Stimulated activated CD8-positive, alpha-beta memory T cell treated with anti-CD3 and anti-CD28 coated beads, Interleukin-7, amount 100 ng/mL, for 24 hours (primary cell): ENCODE results near the gene SYT12.
"Not testable (repeated sequence)": the region's sequence is repeated elsewhere in the genome, so short reads cannot be mapped to it uniquely, and the experiment has no call there.

Experiments used
- DNase-seq: peaks from one replicate; pipeline ENCODE4 v3.0.0-alpha.2; 2020; ENCODE audit warnings: low read depth

The SYT12 gene, protein sequence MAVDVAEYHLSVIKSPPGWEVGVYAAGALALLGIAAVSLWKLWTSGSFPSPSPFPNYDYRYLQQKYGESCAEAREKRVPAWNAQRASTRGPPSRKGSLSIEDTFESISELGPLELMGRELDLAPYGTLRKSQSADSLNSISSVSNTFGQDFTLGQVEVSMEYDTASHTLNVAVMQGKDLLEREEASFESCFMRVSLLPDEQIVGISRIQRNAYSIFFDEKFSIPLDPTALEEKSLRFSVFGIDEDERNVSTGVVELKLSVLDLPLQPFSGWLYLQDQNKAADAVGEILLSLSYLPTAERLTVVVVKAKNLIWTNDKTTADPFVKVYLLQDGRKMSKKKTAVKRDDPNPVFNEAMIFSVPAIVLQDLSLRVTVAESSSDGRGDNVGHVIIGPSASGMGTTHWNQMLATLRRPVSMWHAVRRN

DNA sequence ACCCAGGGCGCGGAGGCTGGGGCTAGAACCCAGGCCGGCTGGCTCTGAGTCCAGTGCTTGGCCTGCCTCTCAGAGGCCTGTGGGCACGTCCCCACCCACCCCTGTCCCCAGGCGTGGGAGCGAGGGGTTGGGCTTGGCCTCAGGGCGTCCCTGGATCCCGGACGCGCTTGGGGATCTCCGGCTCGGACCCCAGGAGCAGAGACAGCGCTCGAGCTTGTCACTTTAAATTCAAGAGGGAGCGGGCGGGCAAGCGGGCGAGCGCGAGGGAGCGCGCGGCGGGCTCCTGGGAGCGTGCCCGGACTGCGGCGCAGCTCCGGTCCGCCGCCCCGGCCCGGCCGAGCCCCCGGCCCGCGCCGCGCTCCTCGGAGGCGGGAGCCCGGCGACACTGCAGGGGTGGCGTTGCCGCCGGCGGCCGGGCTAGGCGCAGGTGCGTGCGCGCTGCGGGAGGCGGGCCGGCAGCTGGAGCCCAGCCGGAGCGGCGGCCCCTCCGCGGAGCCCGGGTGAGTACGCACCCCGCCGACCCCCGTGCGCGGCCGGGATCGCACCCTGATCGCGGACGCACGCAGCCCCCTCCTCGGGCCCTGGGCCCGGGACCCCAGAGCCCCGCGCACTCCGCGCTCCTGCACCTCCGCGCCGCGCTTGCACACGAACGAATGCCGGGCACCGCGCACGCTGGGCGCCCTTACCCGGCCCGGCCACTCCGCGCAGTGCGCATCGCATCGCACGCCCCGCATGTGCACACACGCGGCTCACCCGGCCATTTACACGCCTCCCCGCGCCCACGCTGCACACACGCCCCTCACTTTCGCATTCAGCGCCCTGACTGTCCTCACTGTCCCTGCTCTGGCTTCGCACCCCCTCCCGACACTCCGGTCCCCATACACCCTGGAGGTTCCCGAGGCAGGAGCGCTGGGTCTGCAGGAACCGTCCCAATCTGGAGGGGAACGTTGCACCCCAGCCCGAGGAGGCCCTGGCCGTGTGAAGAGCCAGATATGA lies at the start of gene SYT12:
Gene SYT12, plus strand, starts transcription at position 174 of the 996 bp plus-strand sequence. CDS start 7,011 bp downstream, outside the sequence.
- no peak for DNase-seq

- no peak for DNase-seq
Observed at GRCh38 chr11:66973956-66974580, 48.9 kb upstream of the SYT12 start.

DNA sequence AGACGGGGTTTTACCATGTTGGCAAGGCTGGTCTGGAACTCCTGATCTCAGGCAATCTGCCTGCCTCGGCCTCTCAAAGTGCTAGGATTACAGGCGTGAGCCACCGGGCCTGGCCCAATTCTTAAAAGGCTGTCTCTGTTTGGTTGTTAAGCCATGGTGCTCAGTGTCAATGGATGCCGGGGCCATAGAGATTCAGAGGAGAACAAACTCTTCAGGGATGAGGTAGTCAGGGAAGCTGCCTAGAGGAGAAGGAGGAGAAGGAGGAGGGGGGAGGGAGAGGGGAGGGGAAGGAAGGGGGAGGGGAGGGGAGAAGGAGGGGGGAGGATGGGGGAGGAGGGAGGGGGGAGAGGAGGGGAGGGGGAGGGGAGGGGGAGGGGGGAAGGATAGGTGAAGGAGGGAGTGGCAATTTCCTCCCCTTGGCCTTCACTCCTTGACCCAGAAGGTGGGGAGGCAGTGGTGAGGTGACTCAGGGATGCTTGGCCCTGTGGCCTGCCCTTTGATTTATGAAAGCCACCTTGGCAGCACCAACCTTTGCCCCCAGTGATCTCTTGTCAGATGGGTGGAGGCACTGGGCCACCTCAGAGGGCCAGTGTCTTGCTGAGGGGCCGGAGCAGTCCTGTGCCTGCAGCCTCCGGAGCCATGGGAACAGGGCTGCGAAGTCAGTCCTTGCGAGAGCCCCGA lies 48.1 kb upstream of the SYT12 start, which contains the start of gene C11orf86:
Gene C11orf86, plus strand, starts transcription at position 581 of the 681 bp plus-strand sequence. Its CDS starts 59 bp downstream, at position 640.
- DNase-seq = no peak

- DNase-seq = no peak
Observed at GRCh38 chr11:66975405-66976027, 47.4 kb upstream of the SYT12 start.

- DNase-seq = peak; percentile 8
Observed at GRCh38 chr11:66976028-66976467, 46.9 kb upstream of the SYT12 start.

GRCh38 chr11:66976925-66977324 lies 46.0 kb upstream of the SYT12 start:
- no peak for DNase-seq

- no peak for DNase-seq
Observed at GRCh38 chr11:66978229-66978628, 44.7 kb upstream of the SYT12 start.

DNA sequence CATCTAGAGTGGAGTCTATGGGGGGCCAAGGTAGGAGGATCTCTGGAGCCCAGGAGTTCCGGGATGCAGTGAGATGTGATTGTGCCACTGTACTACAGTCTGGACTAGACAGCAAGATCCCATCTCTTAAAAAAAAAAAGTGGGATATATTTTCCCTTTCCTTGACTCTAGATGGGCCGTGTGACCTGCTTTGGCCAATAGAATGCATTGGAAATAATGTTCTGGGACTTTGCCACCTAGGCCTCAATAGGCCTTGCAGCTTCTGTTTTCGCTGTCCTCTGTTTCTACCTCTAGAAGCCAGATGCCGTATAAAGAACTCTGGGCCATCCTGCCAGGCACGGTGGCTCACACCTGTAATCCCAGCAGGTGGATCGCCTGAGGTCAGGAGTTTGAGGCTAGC lies 44.2 kb upstream of the SYT12 start:
- DNase-seq = no peak

DNA sequence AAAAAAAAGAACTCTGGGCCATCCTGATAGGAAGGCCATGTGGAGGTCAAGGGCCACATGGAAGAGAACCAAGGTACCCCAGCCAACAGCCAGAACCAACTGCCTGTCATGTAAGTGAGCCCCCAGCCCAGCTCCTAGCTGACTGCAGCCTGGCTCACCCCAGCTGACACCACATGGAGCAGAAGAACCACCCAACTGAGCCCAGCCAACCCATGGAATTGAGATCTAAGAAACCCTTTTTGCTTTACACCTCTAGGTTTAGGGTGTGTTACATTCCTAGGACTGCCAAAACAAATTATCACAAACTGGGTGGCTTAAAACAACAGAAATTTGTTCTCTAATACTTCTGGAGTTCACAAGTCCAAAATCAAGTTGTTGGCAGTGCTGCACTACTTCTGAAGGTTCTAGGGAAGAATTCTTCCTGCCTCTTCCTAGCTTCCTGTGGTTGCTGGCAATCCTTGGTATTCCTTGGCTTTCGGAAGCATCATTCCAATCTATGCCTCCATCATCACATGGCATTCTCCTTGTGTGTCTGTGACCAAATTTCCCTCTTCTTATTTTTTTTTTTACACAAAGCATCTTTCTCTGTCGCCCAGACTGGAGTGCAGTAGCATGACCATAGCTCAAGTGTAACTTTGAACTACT lies 43.5 kb upstream of the SYT12 start:
- DNase-seq = no peak

DNA sequence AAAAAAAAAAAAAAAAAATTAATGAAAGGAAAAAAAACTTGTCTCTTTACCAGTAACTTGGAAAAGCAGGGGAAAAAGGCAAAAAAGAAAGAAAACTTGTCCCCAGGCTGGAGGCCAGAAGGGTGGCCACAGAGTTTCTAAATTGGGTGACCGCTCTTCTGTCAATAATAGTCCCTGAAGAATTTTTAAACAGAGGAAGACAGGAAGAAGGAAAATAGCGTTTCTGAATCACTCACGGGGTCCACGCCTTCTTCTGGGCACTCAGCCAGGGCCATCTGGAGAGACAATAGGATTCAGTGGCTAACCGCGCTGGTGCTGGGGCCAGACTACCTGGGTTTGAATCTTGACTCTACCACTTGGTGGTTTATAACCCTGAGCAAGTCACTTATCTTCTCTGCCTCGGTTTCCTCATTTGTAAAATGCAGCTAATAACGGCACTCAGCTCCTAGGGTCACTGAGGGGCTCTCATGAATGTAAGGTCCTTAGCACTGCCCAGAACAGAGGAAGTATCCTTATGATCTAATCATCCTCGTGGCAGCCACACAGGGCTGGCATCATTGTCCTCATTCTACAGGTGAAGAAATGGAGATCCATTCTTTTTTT lies 40.9 kb upstream of the SYT12 start:
- no peak for DNase-seq

GRCh38 chr11:66983275-66983924 lies 39.5 kb upstream of the SYT12 start:
- no peak for DNase-seq

- no peak for DNase-seq
Observed at GRCh38 chr11:66985508-66986177, 37.3 kb upstream of the SYT12 start.

DNA sequence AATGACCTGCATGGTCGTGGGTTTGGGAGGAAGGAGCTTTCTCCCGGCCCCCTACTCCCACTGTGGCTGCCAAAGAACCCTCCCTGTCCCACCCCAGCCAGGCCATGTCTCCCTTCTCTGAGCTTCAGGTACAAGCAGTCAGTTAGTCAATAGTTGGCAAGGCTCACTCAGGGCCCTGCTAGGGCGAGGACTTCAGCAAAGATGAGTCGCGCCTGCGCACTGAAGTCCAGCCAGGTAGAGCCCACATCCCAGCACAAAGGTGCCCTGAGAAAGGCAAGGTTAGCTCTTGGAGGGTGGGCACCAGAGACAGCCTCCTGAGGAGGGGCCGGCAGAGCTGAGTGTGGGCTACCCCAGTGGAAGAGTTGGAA lies 36.8 kb upstream of the SYT12 start:
- DNase-seq = no peak

DNA sequence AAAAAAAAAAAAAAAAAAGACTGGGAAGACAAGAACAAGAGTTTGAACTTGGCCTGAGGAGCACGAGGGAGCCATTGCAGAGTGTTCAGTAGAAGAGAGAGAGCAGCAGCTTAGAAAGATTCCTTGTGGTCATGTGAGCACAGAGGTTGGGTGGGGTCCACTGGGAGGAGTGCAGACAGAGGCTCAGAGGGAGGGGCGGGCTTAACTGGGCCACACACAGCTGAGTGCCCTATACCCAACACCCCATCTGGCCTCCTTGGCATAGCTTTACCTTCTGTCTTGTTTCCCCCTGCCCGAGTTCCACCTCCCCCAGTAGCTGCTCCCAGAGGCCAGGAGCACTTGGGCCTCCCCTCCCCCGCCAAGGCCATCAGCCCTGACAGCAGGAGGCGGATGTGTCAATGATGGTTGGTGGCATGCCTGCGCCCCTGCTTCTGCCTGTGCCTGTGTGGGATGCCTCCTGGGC lies 35.7 kb upstream of the SYT12 start:
- DNase-seq = no peak

DNA sequence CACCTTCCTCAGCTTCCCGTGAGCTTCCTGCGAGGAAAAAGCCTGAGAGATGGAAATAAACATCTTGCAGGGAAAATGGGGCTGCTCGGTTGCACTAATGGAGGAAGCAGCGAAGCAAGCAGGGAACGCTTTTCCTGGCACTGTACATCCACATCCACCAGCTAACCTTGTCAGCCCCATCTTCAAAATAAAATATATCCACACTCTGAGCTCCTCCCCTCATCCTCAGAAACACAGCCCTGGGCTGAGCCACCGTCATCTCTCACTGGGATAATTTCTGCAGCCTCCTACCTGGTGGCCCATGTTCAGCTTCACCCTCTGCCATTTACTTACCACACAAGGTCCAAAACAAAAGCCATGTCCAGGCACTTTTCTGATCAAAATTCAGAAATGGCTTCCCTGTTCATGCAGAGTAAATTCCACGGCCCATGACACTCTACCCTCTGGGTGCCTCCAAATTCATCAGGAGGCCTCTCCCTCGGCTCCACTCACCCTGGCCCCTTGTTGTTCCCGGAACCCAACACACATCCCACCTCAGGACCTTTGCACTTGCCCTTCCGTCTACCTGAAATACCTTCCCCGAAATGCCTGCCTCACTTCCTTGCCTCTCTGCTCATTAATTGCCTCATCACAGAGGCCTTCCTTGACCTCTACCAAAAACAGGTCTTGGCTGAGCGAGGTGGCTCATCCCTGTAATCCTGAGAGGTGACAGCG lies 34.9 kb upstream of the SYT12 start:
- DNase-seq = no peak

DNA sequence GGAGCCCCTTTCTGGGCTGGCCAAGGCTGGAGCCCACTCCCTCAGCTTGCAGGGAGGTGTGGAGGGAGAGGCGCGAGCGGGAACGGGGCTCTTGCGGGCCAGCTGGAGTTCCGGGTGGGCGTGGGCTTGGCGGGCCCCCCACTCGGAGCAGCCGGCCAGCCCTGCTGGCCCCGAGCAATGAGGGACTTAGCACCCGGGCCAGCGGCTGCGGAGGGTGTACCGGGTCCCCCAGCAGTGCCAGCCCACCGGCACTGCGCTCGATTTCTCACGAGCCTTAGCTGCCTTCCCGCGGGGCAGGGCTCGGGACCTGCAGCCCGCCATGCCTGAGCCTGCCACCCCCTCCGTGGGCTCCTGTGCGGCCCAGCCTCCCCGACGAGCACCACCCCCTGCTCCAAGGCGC lies 34.2 kb upstream of the SYT12 start:
- DNase-seq = not testable (repeated sequence)

- DNase-seq = not testable (repeated sequence)
Observed at GRCh38 chr11:66989360-66989759, 33.6 kb upstream of the SYT12 start.

GRCh38 chr11:66992041-66992440 lies 30.9 kb upstream of the SYT12 start:
- no peak for DNase-seq
